GM23248 (cell line): ENCODE measurements around the gene SNTA1.

Experiments
- EZH2 ChIP-seq: fragments of 200-600 bp; sonication (generic); IDR thresholded peaks from 2 replicates; pipeline ENCODE4 v1.6.1; 2018; ENCODE audit warnings: antibody characterized with exemption, mild to moderate bottlenecking; ENCODE audit not compliant: insufficient read depth, poor library complexity, severe bottlenecking
- EZH2phosphoT487 ChIP-seq: fragments of 200-600 bp; sonication (generic); IDR thresholded peaks from 2 replicates; pipeline ENCODE4 v1.6.1; 2018; ENCODE audit warnings: antibody characterized with exemption, moderate library complexity, mild to moderate bottlenecking, low read depth; ENCODE audit not compliant: insufficient read depth

GRCh38 chr20:33407251-33407650 is 36.3 kb downstream of the SNTA1 start:
- TF ChIP-seq EZH2 (no peak), EZH2phosphoT487 (no peak)
